ENCODE measurements around the gene CD300LF. TPM values are rescaled to one million over a fixed set of nuclear protein-coding genes. Genes with fewer than 3 reads are reported as not detected.
A peak's percentile ranks its signal among the peaks of the same experiment; 100 is the strongest.

Gene CD300LF
- total RNA-seq, 1 experiment from 2014 or later = not detected

GRCh38 chr17:74671031-74671771 lies 41.5 kb downstream of the CD300LF start (continued):
- peak; percentile 100 for TF ChIP-seq ARID4B (CRISPR knock-in tag; IDR thresholded peaks at IDR 0.05; ENCODE audit: borderline replicate concordance)
- peak; percentile 97 for TF ChIP-seq CREM (CRISPR knock-in tag; IDR thresholded peaks at IDR 0.05)
- peak; percentile 99 for TF ChIP-seq STAT6 (CRISPR knock-in tag; conservative IDR thresholded peaks at IDR 0.05; ENCODE audit: low read depth)
- peak; percentile 96; the same call in 1 of the 2 replicates for TF ChIP-seq IRF2 (CRISPR knock-in tag; IDR thresholded peaks at IDR 0.05; ENCODE audit: borderline replicate concordance, low read depth)
- peak; percentile 99 for TF ChIP-seq IRF1 (CRISPR knock-in tag; IDR thresholded peaks at IDR 0.05)
- TF ChIP-seq PREB (CRISPR knock-in tag; IDR thresholded peaks at IDR 0.05; ENCODE audit: borderline replicate concordance) = peak; percentile 99
- TF ChIP-seq FOXP4 (CRISPR knock-in tag; IDR thresholded peaks at IDR 0.05) = peak; percentile 100
- peak; percentile 97 for TF ChIP-seq GABPB1 (CRISPR knock-in tag; IDR thresholded peaks at IDR 0.05)
- peak; percentile 99 for TF ChIP-seq SMAD4 (CRISPR knock-in tag; IDR thresholded peaks at IDR 0.05)
- peak; percentile 98 for TF ChIP-seq ZBTB21 (CRISPR knock-in tag; IDR thresholded peaks at IDR 0.05; ENCODE audit: borderline replicate concordance)
- no peak; the same call in 1 of the 2 replicates for TF ChIP-seq EMX1 (CRISPR knock-in tag; IDR thresholded peaks at IDR 0.05)
- peak; percentile 100 for TF ChIP-seq KAT7 (CRISPR knock-in tag; IDR thresholded peaks at IDR 0.05; ENCODE audit: borderline replicate concordance)
- TF ChIP-seq ATF1 (CRISPR knock-in tag; IDR thresholded peaks at IDR 0.05) = peak; percentile 99
- TF ChIP-seq ZNF138 (CRISPR knock-in tag; conservative IDR thresholded peaks at IDR 0.05) = peak; percentile 99
- peak; percentile 99 for TF ChIP-seq TCF7 (CRISPR knock-in tag; IDR thresholded peaks at IDR 0.05; ENCODE audit: low read depth)
- TF ChIP-seq HMGXB4 (CRISPR knock-in tag; IDR thresholded peaks at IDR 0.05) = peak; percentile 98
- peak; percentile 99 for TF ChIP-seq E2F1 (CRISPR knock-in tag; IDR thresholded peaks at IDR 0.05)
- peak; percentile 95; the same call in 1 of the 2 replicates for TF ChIP-seq ZNF396 (CRISPR knock-in tag; IDR thresholded peaks at IDR 0.05; ENCODE audit: borderline replicate concordance)
- peak; percentile 100 for TF ChIP-seq NFE2L1 (CRISPR knock-in tag; IDR thresholded peaks at IDR 0.05)
- TF ChIP-seq MAX (CRISPR knock-in tag; IDR thresholded peaks at IDR 0.05) = peak; percentile 99
- no peak for TF ChIP-seq CTCF (IDR thresholded peaks at IDR 0.05)
